ENCODE data around the gene SLAIN1.
"Not testable (repeated sequence)": the region's sequence is repeated elsewhere in the genome, so short reads cannot be mapped to it uniquely, and the experiment has no call there.

SLAIN1 gene

GRCh38 chr13:77697217-77698103 lies at the start of gene SLAIN1:
Gene SLAIN1 (plus strand): TSS chr13:77697687. CDS start chr13:77697914, 227 bp downstream.
- peak; percentile 57 for DNase-seq

- no peak for DNase-seq
Measured at GRCh38 chr13:77650409-77650808, 47.1 kb upstream of the SLAIN1 start.

- DNase-seq = no peak
Measured at GRCh38 chr13:77653301-77653700, 44.2 kb upstream of the SLAIN1 start.

- not testable (repeated sequence) for DNase-seq
Measured at GRCh38 chr13:77660016-77660415, 37.5 kb upstream of the SLAIN1 start.

GRCh38 chr13:77660841-77661250 lies 36.6 kb upstream of the SLAIN1 start:
- DNase-seq = no peak

- DNase-seq = not testable (repeated sequence)
Measured at GRCh38 chr13:77662301-77662700, 35.2 kb upstream of the SLAIN1 start.

- not testable (repeated sequence) for DNase-seq
Measured at GRCh38 chr13:77662831-77663230, 34.7 kb upstream of the SLAIN1 start.

GRCh38 chr13:77674852-77675251 lies 22.6 kb upstream of the SLAIN1 start:
- DNase-seq = no peak

- no peak for DNase-seq
Measured at GRCh38 chr13:77678691-77679235, 18.7 kb upstream of the SLAIN1 start.

GRCh38 chr13:77687799-77688198 lies 9.7 kb upstream of the SLAIN1 start:
- no peak for DNase-seq

GRCh38 chr13:77691871-77692270 lies 5.6 kb upstream of the SLAIN1 start:
- DNase-seq = no peak

GRCh38 chr13:77692746-77693448 lies 4.6 kb upstream of the SLAIN1 start:
- DNase-seq = no peak

- no peak for DNase-seq
Measured at GRCh38 chr13:77693449-77693940, 4.0 kb upstream of the SLAIN1 start.

- DNase-seq = no peak
Measured at GRCh38 chr13:77696006-77696878, 1.2 kb upstream of the SLAIN1 start.

GRCh38 chr13:77696879-77697216 lies 639 bp upstream of the SLAIN1 start:
- DNase-seq = no peak

- DNase-seq = no peak
Measured at GRCh38 chr13:77698201-77699058, 943 bp downstream of the SLAIN1 start.

- DNase-seq = no peak
Measured at GRCh38 chr13:77699059-77699680, 1.7 kb downstream of the SLAIN1 start.

- DNase-seq = no peak
Measured at GRCh38 chr13:77701305-77701704, 3.8 kb downstream of the SLAIN1 start.

GRCh38 chr13:77702366-77702765 lies 4.9 kb downstream of the SLAIN1 start:
- DNase-seq = no peak

- DNase-seq = no peak
Measured at GRCh38 chr13:77703408-77703807, 5.9 kb downstream of the SLAIN1 start.

GRCh38 chr13:77714119-77714755 lies 16.8 kb downstream of the SLAIN1 start:
- no peak for DNase-seq

Data from NCI-H2081 treated with DMSO at 0.1 percent for 48 hours (cell line).